Chondrocyte (in vitro differentiated cells): Measurements from ENCODE around the gene ARMC3. TPM values are rescaled to one million over a fixed set of nuclear protein-coding genes. Genes with fewer than 3 reads are reported as not detected.

Experiments used
- DNase-seq: peaks from one replicate; pipeline ENCODE4 v3.0.0; 2021; ENCODE audit warnings: mixed read lengths, low spot score
- H3K27ac Mint-ChIP-seq: one replicate; pipeline ENCODE4 v1.8.0; 2021; ENCODE audit warnings: mild to moderate bottlenecking, moderate library complexity, mixed read lengths; ENCODE audit not compliant: unreplicated experiment
- H3K27me3 Mint-ChIP-seq: 2 replicates; pipeline ENCODE4 v1.8.0; 2021; ENCODE audit warnings: low read depth, mixed read lengths
- H3K36me3 Mint-ChIP-seq: 2 replicates; pipeline ENCODE4 v1.8.0; 2021; ENCODE audit warnings: low read depth, mixed read lengths
- H3K4me1 Mint-ChIP-seq: 2 replicates; pipeline ENCODE4 v1.8.0; 2021; ENCODE audit warnings: low read depth, mild to moderate bottlenecking, mixed read lengths
- H3K4me3 Mint-ChIP-seq: one replicate; pipeline ENCODE4 v1.8.0; 2021; ENCODE audit warnings: mild to moderate bottlenecking, moderate library complexity, mixed read lengths; ENCODE audit not compliant: unreplicated experiment
- H3K9me3 Mint-ChIP-seq: 2 replicates; pipeline ENCODE4 v1.8.0; 2021; ENCODE audit warnings: low read depth, mixed read lengths
- CTCF ChIP-seq: fragments of 200-600 bp; sonication (generic); IDR thresholded peaks from 2 replicates; pipeline ENCODE4 v1.5.0; 2021; ENCODE audit warnings: antibody characterized with exemption, mild to moderate bottlenecking, moderate library complexity
- total RNA-seq: library from RNA; stranded (reverse); gene quantifications from 3 replicates; pipeline ENCODE4 v1.2.1, GENCODE V29; 2021

ARMC3 gene
- total RNA-seq, 1 donor from 2014 or later, result 0.27 TPM

DNA sequence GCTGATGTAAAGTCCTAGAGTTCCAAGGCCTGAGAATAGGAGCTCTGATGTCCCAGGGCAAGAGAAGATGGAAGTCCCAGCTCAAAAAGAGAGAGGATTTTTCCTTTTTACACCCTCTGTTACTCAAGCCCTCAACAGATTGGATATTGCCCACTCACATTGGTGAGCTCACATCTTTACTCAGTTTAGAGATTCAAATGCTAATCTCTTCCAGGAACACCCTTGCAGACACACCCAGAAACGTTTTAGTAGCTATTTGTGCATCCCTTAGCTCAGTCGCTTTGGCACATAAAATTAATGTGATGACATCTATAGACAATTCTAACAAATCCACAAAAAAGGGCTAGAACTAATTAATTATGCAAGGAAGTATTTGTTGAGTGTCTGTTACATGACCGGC lies 27.1 kb downstream of the ARMC3 start:
- no peak for DNase-seq
- Mint-ChIP-seq H3K27ac (no peak overlapping the region), H3K36me3 (peaks cover 3% of the 10 kb centered on the region), H3K9me3 (peaks cover 24% of the 10 kb centered on the region), H3K4me1 (no peaks in the 10 kb centered on the region), H3K4me3 (no peak overlapping the region), H3K27me3 (no peaks in the 10 kb centered on the region)
- no peak for TF ChIP-seq CTCF

GRCh38 chr10:22958338-22958737 lies 30.5 kb downstream of the ARMC3 start:
- H3K4me1 Mint-ChIP-seq, result no peaks in the 10 kb centered on the region
- H3K4me3 Mint-ChIP-seq, result no peak overlapping the region
- H3K27me3 Mint-ChIP-seq, result no peaks in the 10 kb centered on the region
- H3K27ac Mint-ChIP-seq, result no peak overlapping the region
- H3K36me3 Mint-ChIP-seq, result peaks cover 3% of the 10 kb centered on the region
- no peak for TF ChIP-seq CTCF
- no peak for DNase-seq
- peaks cover 7% of the 10 kb centered on the region for H3K9me3 Mint-ChIP-seq

DNA sequence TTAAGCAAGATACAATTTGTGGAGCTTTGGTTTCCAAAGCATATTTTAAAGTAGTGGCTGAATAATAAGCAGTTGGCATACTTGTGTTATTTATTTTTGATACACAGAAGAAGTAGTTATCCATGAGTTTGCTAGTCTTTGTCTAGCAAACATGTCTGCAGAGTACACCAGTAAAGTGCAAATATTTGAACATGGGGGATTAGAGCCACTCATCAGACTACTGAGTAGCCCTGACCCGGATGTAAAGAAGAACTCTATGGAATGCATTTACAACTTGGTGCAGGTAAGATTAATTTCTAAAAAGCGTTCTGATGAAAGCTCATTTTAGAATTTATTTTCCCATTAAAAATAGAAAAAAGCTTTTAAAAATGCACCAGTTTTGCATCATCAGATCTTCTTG lies 31.4 kb downstream of the ARMC3 start:
- Mint-ChIP-seq H3K27ac (no peak overlapping the region), H3K27me3 (no peaks in the 10 kb centered on the region), H3K9me3 (peaks cover 3% of the 10 kb centered on the region), H3K36me3 (peaks cover 3% of the 10 kb centered on the region), H3K4me3 (no peak overlapping the region), H3K4me1 (no peaks in the 10 kb centered on the region)
- no peak for TF ChIP-seq CTCF
- no peak for DNase-seq

DNA sequence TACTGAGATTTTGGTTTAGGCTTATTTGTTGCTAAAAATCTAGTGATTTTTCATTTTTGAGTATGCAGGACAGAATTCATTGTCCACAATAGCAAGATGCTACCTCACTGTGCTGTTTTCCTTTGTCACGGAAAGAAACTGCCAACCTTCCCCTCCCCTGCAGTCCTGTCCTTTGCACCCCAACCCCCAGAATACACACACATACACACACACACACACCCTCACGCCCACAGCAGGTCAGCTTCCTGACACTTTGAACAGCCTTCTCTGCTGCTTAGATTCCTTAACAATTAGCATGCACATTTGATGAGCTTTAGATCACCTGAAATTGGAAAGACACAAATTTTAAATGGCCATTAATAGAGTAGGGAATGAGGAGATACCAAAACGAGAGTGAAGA lies 32.1 kb downstream of the ARMC3 start:
- H3K4me1 Mint-ChIP-seq, result no peaks in the 10 kb centered on the region
- no peak overlapping the region for H3K27ac Mint-ChIP-seq
- no peaks in the 10 kb centered on the region for H3K27me3 Mint-ChIP-seq
- no peak for TF ChIP-seq CTCF
- H3K9me3 Mint-ChIP-seq, result peaks cover 3% of the 10 kb centered on the region
- no peak for DNase-seq
- H3K36me3 Mint-ChIP-seq, result peaks cover 3% of the 10 kb centered on the region
- no peak overlapping the region for H3K4me3 Mint-ChIP-seq

GRCh38 chr10:22962817-22963216 lies 35.0 kb downstream of the ARMC3 start:
- no peaks in the 10 kb centered on the region for H3K4me1 Mint-ChIP-seq
- H3K9me3 Mint-ChIP-seq, result peaks cover 6% of the 10 kb centered on the region
- H3K4me3 Mint-ChIP-seq, result no peak overlapping the region
- peaks cover 4% of the 10 kb centered on the region for H3K36me3 Mint-ChIP-seq
- DNase-seq, result no peak
- TF ChIP-seq CTCF, result no peak
- no peaks in the 10 kb centered on the region for H3K27me3 Mint-ChIP-seq
- no peak overlapping the region for H3K27ac Mint-ChIP-seq
